ENCODE data around the gene HTR6. TPM values are rescaled to one million over a fixed set of nuclear protein-coding genes. Genes with fewer than 3 reads are reported as not detected.

The HTR6 gene
- total RNA-seq, 1 experiment from 2014 or later, result 0.37 TPM

DNA sequence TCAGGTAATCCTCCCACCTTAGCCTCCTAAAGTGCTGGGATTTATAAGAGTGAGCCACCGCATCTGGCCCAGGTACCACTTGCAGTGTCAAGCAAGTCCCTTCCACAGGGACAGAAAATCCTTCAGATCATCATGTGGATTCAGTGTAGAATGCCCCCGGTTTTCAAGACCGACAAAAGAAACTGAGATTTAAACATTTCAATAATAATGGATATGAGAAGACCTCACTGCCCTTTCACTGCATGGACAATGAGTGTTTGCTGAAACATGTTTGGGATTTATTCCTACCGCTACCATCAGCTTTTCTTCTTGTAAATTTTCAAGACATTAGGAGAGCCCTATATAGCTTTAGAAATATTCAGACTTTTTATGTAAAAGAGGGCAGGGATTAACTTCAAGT, 41.5 kb downstream of the HTR6 start:
- Histone ChIP-seq H2BK5ac (ENCODE audit: insufficient read length, low read length) (no peak overlapping the region), H3K27me3 (ENCODE audit: insufficient read depth, low read length) (no peaks in the 10 kb centered on the region), H3K23me2 (ENCODE audit: insufficient read length, low read depth, low read length, poor library complexity, severe bottlenecking) (no peaks in the 10 kb centered on the region), H4K91ac (ENCODE audit: insufficient read length, low read depth, low read length) (no peak overlapping the region), H3K27ac (ENCODE audit: insufficient read length, low read depth, low read length) (no peak overlapping the region), H3K9ac (ENCODE audit: extremely low read depth, insufficient read length, low read length) (no peak overlapping the region), H2AFZ (ENCODE audit: low read length) (no peak overlapping the region), H3K9me3 (ENCODE audit: control insufficient read depth, low read depth, low read length) (no peaks in the 10 kb centered on the region), H4K8ac (replicated peaks; ENCODE audit: insufficient read length, low read depth, low read length) (no peak overlapping the region), H3K18ac (ENCODE audit: insufficient read length, low read depth, low read length) (no peak overlapping the region), H3K4me1 (ENCODE audit: insufficient read depth, low read length) (peaks cover 4% of the 10 kb centered on the region; the same call in 1 of the 2 replicates), H4K5ac (ENCODE audit: insufficient read length, low read depth, low read length) (no peak overlapping the region), H2AK5ac (ENCODE audit: insufficient read length, low read length) (no peak overlapping the region), H3K23ac (ENCODE audit: insufficient read length, low read depth, low read length) (no peak overlapping the region), H2BK12ac (ENCODE audit: insufficient read length, low read depth, low read length) (no peak overlapping the region), H2BK20ac (ENCODE audit: low read depth, low read length, poor library complexity, severe bottlenecking) (no peak overlapping the region), H3K14ac (ENCODE audit: insufficient read depth, low read length) (no peak overlapping the region), H3K4me2 (ENCODE audit: insufficient read depth, insufficient read length, low read length) (no peak overlapping the region), H2BK15ac (ENCODE audit: low read depth, low read length) (no peak overlapping the region), H3K4ac (ENCODE audit: low read depth, low read length) (no peak overlapping the region), H3T11ph (ENCODE audit: low read length) (no peak overlapping the region), H3K79me1 (ENCODE audit: insufficient read depth, low read depth, low read length, poor library complexity, severe bottlenecking) (no peaks in the 10 kb centered on the region), H3K79me2 (ENCODE audit: insufficient read depth, low read length) (no peaks in the 10 kb centered on the region), H3K56ac (ENCODE audit: insufficient read length, low read depth, low read length) (no peak overlapping the region), H2BK120ac (ENCODE audit: low read depth, low read length, poor library complexity, severe bottlenecking) (no peak overlapping the region), H4K20me1 (ENCODE audit: control insufficient read depth, insufficient read depth, insufficient read length) (no peaks in the 10 kb centered on the region)
- H3K36me3 Mint-ChIP-seq (ENCODE audit: insufficient read depth in 1 of 3, low read depth in 3 of 3), result no peaks in the 10 kb centered on the region
- H3K27me3 Mint-ChIP-seq (ENCODE audit: low read depth), result no peaks in the 10 kb centered on the region
- H3K4me3 Mint-ChIP-seq, result no peak overlapping the region
- TF ChIP-seq, protein P1, sequence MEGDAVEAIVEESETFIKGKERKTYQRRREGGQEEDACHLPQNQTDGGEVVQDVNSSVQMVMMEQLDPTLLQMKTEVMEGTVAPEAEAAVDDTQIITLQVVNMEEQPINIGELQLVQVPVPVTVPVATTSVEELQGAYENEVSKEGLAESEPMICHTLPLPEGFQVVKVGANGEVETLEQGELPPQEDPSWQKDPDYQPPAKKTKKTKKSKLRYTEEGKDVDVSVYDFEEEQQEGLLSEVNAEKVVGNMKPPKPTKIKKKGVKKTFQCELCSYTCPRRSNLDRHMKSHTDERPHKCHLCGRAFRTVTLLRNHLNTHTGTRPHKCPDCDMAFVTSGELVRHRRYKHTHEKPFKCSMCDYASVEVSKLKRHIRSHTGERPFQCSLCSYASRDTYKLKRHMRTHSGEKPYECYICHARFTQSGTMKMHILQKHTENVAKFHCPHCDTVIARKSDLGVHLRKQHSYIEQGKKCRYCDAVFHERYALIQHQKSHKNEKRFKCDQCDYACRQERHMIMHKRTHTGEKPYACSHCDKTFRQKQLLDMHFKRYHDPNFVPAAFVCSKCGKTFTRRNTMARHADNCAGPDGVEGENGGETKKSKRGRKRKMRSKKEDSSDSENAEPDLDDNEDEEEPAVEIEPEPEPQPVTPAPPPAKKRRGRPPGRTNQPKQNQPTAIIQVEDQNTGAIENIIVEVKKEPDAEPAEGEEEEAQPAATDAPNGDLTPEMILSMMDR (conservative IDR thresholded peaks at IDR 0.05), result no peak
- no peaks in the 10 kb centered on the region for H3K9me3 Mint-ChIP-seq
- WGBS (ENCODE audit: extremely low coverage, insufficient read length, low lambda C conversion rate), result no CpG with 5 or more reads among the region's 4 CpGs
- H3K4me1 Mint-ChIP-seq, result peaks cover 19 to 31% of the 10 kb centered on the region in 2 experiments
- H3K27ac Mint-ChIP-seq, result no peak overlapping the region
- no peak for DNase-seq
